Measurements from ENCODE around the gene MSL1.

The MSL1 gene

GRCh38 chr17:40105861-40106759 lies 15.7 kb upstream of the MSL1 start:
- no peak for DNase-seq

GRCh38 chr17:40106760-40107521 lies 14.8 kb upstream of the MSL1 start:
- no peak for DNase-seq

- DNase-seq, result peak; percentile 67
These were observed 14.1 kb upstream of the MSL1 start for GRCh38 chr17:40107522-40108174.

- no peak for DNase-seq
These were observed 12.6 kb upstream of the MSL1 start for GRCh38 chr17:40108970-40109824.

- no peak for DNase-seq
These were observed 11.5 kb upstream of the MSL1 start for GRCh38 chr17:40110026-40110845.

- DNase-seq, result peak; percentile 79
These were observed 10.3 kb upstream of the MSL1 start for GRCh38 chr17:40111221-40112128.

- no peak for DNase-seq
These were observed 9.5 kb upstream of the MSL1 start for GRCh38 chr17:40112191-40112711.

GRCh38 chr17:40112718-40113109 lies 9.1 kb upstream of the MSL1 start:
- DNase-seq, result no peak

- peak; percentile 90 for DNase-seq
These were observed 8.5 kb upstream of the MSL1 start for GRCh38 chr17:40113110-40113906.

- DNase-seq, result no peak
These were observed 7.9 kb upstream of the MSL1 start for GRCh38 chr17:40113907-40114245.

- DNase-seq, result peak; percentile 35
These were observed 6.7 kb upstream of the MSL1 start for GRCh38 chr17:40115101-40115436.

GRCh38 chr17:40122136-40122998 lies 596 bp downstream of the MSL1 start:
- DNase-seq, result peak; percentile 69

- peak; percentile 77 for DNase-seq
These were observed 1.4 kb downstream of the MSL1 start for GRCh38 chr17:40122999-40123810.

- DNase-seq, result no peak
These were observed 2.0 kb downstream of the MSL1 start for GRCh38 chr17:40123811-40124114.

GRCh38 chr17:40124279-40125141 lies 2.7 kb downstream of the MSL1 start:
- no peak for DNase-seq

GRCh38 chr17:40129498-40129897 lies 7.7 kb downstream of the MSL1 start:
- no peak for DNase-seq
